Fibroblast of villous mesenchyme (primary cell): ENCODE data around the gene TMPRSS15. TPM values are rescaled to one million over a fixed set of nuclear protein-coding genes. Genes with fewer than 3 reads are reported as not detected.

Source experiments
- DNase-seq: peaks from one replicate; pipeline ENCODE4 v3.0.0-alpha.2; 2010; ENCODE audit warnings: low read depth
- H3K4me3 ChIP-seq: 2 replicates; pipeline ENCODE4 v1.5.1; 2011; ENCODE audit warnings: low read depth, mild to moderate bottlenecking, low read length
- CTCF ChIP-seq: IDR thresholded peaks from 2 replicates; pipeline ENCODE4 v1.5.1; 2012; ENCODE audit warnings: low read depth, mild to moderate bottlenecking, low read length; ENCODE audit not compliant: insufficient read depth
- total RNA-seq: library from RNA; depleted of rRNA; stranded (reverse); fragments of >200 nt; gene quantifications from 2 replicates; pipeline ENCODE4 v1.2.3, GENCODE V29; 2012

TMPRSS15 gene
- total RNA-seq: not detected in 2 replicates

DNA sequence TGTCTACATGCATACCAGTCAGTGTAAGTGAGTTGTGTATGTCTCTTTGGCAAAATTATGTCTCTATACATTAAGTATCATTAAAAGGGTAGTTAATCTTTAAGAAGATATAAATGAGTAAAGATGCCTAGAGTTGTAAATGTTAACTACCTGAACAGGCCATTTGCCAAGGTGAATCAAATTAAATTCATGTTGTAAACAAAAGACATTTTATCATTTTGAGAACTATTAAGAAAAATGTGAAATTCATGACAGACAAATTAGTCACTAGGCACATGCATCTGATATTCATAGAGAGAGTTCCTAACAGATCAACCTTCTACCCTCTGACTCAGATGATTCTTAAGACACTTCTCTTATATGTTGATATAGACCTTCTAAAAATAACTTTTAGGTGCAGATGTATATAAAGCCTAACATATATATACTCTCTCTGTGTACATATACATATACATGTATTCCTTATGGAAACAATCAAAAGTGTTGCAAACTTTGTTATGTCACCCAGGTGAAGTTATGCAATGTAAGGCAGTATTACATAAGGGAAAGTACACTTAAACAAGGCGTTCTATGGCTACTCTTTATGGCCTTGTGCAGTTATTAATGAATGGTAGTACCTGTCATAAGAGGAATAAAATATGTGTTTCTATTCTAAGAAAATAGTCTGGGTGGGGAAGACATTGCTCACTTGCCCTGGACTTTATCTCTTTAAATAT is at the start of gene TMPRSS15:
Gene TMPRSS15, minus strand, starts transcription at position 51 of the 716 bp plus-strand sequence. CDS start 163 bp downstream, outside the sequence.
- no peak for TF ChIP-seq CTCF
- no peak within 1 kb of the TSS for H3K4me3 ChIP-seq
- no peak for DNase-seq

GRCh38 chr21:18451670-18452069 is 48.1 kb upstream of the TMPRSS15 start:
- no peak overlapping the region for H3K4me3 ChIP-seq
- TF ChIP-seq CTCF: no peak
- DNase-seq: no peak

- DNase-seq: no peak
- TF ChIP-seq CTCF: no peak
- H3K4me3 ChIP-seq: no peak overlapping the region
Observed at GRCh38 chr21:18449605-18450550, 46.3 kb upstream of the TMPRSS15 start.

DNA sequence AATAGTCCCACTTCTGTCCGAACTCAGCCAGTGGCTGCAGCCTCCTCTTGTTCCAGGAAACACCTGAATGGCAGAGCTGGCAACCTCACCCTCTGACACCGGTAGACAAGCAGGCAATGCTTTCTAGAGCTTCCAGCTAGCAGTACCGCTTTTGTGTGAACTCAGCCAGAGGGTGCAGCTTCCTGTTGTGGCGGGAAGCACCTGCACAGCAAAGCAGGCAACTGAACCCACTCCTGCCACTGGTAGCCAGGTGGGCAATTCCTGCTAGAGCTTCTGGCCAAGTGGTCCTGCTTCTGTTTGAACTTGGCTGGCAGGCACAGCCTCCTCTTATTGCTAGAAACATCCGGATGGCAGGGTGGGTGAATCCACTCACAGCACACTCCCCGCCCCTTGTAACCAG is 40.1 kb upstream of the TMPRSS15 start:
- H3K4me3 ChIP-seq: no peak overlapping the region
- DNase-seq: no peak
- no peak for TF ChIP-seq CTCF

DNA sequence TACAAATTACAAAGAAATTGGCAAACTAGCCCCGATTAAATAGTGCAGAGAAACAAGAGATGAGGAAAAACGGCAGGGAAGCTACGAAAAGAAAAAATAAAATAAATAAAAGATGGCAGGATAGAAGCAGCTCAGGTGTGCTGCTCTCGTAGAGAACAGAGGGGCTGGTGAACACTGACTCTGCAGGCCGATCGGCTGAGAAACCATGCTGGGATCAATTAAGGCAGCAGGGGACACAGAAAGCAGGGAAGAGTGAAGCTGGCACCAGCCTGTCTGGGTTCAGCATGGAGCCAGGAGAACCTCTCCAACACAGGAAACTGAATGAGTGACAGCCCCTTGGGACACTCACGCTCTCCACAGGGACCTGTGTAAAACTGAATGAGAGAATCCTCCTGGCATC is 39.5 kb upstream of the TMPRSS15 start:
- no peak for TF ChIP-seq CTCF
- DNase-seq: no peak

GRCh38 chr21:18430341-18430740 is 26.8 kb upstream of the TMPRSS15 start:
- no peak for DNase-seq
- no peak overlapping the region for H3K4me3 ChIP-seq
- TF ChIP-seq CTCF: no peak

More for the DNA sequence above, 39.5 kb upstream of the TMPRSS15 start:
- no peak overlapping the region for H3K4me3 ChIP-seq
